GM23338 (cell line): Measurements from ENCODE around the gene ACYP1. TPM values are rescaled to one million over a fixed set of nuclear protein-coding genes. Genes with fewer than 3 reads are reported as not detected.

Source experiments
- ATAC-seq: fragments of 200-7000 bp; cut with Tn5 transposase; 3 replicates; pipeline ENCODE4 v1.9.1; 2020
- DNase-seq: peaks from one replicate; pipeline ENCODE4 v3.0.0-alpha.2; 2015; ENCODE audit warnings: low spot score
- H2AFZ ChIP-seq: fragments of 200-600 bp; sonication (generic); 2 replicates; pipeline ENCODE4 v1.8.0; 2016; ENCODE audit warnings: antibody characterized with exemption, mild to moderate bottlenecking, moderate library complexity
- H3F3A ChIP-seq: fragments of 200-600 bp; sonication (generic); replicated peaks from 2 replicates; pipeline ENCODE4 v1.8.0; 2017; ENCODE audit warnings: antibody characterized with exemption, mixed run types, low read depth
- H3K27ac ChIP-seq: fragments of 200-600 bp; sonication (generic); 2 replicates; pipeline ENCODE4 v1.6.1; 2016; ENCODE audit warnings: low read depth
- H3K27me3 ChIP-seq: fragments of 200-600 bp; sonication (generic); 2 replicates; pipeline ENCODE4 v1.8.0; 2016; ENCODE audit warnings: mild to moderate bottlenecking, mixed run types, moderate library complexity; ENCODE audit not compliant: insufficient read depth
- H3K36me3 ChIP-seq: fragments of 200-600 bp; sonication (generic); 2 replicates; pipeline ENCODE4 v1.8.0; 2016; ENCODE audit warnings: mild to moderate bottlenecking; ENCODE audit not compliant: insufficient read depth
- H3K4me1 ChIP-seq: fragments of 200-600 bp; sonication (generic); 2 replicates; pipeline ENCODE4 v1.8.0; 2016; ENCODE audit warnings: mild to moderate bottlenecking, moderate library complexity; ENCODE audit not compliant: insufficient read depth
- H3K4me2 ChIP-seq: fragments of 200-600 bp; sonication (generic); 2 replicates; pipeline ENCODE4 v1.7.1; 2017; ENCODE audit warnings: mixed run types
- H3K4me3 ChIP-seq: fragments of 200-600 bp; sonication (generic); 2 replicates; pipeline ENCODE4 v1.6.1; 2016; ENCODE audit warnings: mixed run types
- H3K79me2 ChIP-seq: fragments of 200-600 bp; sonication (generic); replicated peaks from 2 replicates; pipeline ENCODE4 v1.8.0; 2017; ENCODE audit warnings: mild to moderate bottlenecking; ENCODE audit not compliant: insufficient read depth
- H3K9me2 ChIP-seq: fragments of 200-600 bp; sonication (generic); 2 replicates; pipeline ENCODE4 v1.8.0; 2017; ENCODE audit not compliant: insufficient read depth
- H4K20me1 ChIP-seq: fragments of 200-600 bp; sonication (generic); replicated peaks from 2 replicates; pipeline ENCODE4 v1.8.0; 2017; ENCODE audit warnings: mild to moderate bottlenecking; ENCODE audit not compliant: insufficient read depth
- H3K27ac Mint-ChIP-seq: 2 replicates; pipeline ENCODE4 v1.8.0; 2020; ENCODE audit warnings: inconsistent platforms, mild to moderate bottlenecking, moderate library complexity, mixed read lengths
- H3K27me3 Mint-ChIP-seq: 3 replicates; pipeline ENCODE4 v1.8.0; 2022; ENCODE audit warnings: low read depth, mild to moderate bottlenecking, moderate library complexity, mixed read lengths, inconsistent platforms; ENCODE audit not compliant: insufficient read depth, poor library complexity
- H3K36me3 Mint-ChIP-seq: 3 replicates; pipeline ENCODE4 v1.8.0; 2021; ENCODE audit warnings: low read depth, mild to moderate bottlenecking, inconsistent platforms, moderate library complexity, mixed read lengths
- H3K4me1 Mint-ChIP-seq: 3 replicates; pipeline ENCODE4 v1.8.0; 2020; ENCODE audit warnings: mild to moderate bottlenecking, inconsistent platforms, mixed read lengths
- H3K4me3 Mint-ChIP-seq: 3 replicates; pipeline ENCODE4 v1.8.0; 2021; ENCODE audit warnings: moderate library complexity, mild to moderate bottlenecking, inconsistent platforms, mixed read lengths
- H3K9me3 Mint-ChIP-seq: 3 replicates; pipeline ENCODE4 v1.8.0; 2020; ENCODE audit warnings: moderate library complexity, mild to moderate bottlenecking, inconsistent platforms, mixed read lengths
- CREB1 ChIP-seq: fragments of 250-450 bp; sonication (Bioruptor Pico); IDR thresholded peaks from 2 replicates; pipeline ENCODE4 v1.5.0; 2020; ENCODE audit warnings: low read depth, mild to moderate bottlenecking, moderate library complexity
- POLR2AphosphoS5 ChIP-seq: IDR thresholded peaks from 2 replicates; pipeline ENCODE4 v1.6.1; 2016; ENCODE audit warnings: antibody characterized with exemption, low read depth
- ZNF331 ChIP-seq: fragments of 250-450 bp; sonication (Bioruptor Pico); IDR thresholded peaks from 2 replicates; pipeline ENCODE4 v1.5.0; 2020; ENCODE audit warnings: low read depth, mild to moderate bottlenecking, moderate library complexity
- long read RNA-seq: library from polyadenylated mRNA; unstranded; transcript quantifications from one replicate; pipeline ENCODE4 v2.0.0, GENCODE V29; 2020; ENCODE audit not compliant: unreplicated experiment
- polyA plus RNA-seq: library from polyadenylated mRNA; unstranded; fragments of >200 nt; fragmentation: Nextera tagmentation; extraction: Ambion mirVana; gene quantifications from 2 replicates; pipeline ENCODE4 v1.2.1, GENCODE V29; 2016
- total RNA-seq: library from RNA; depleted of rRNA; stranded (reverse); fragments of >200 nt; shearing (Covaris generic); gene quantifications from 2 replicates; pipeline ENCODE4 v1.2.3, GENCODE V29; 2014; rRNA removed
- TF ChIP-seq, protein P1 (sequence below), 2 experiments: fragments of 200-600 bp in 1 of 2; sonication (generic) in 1 of 2; conservative IDR thresholded peaks; 2 replicates each; pipeline versions ENCODE4 v1.5.1 to v1.6.1; 2016 to 2017; ENCODE audit warnings: antibody characterized with exemption in 2 of 2, low read depth in 2 of 2, mild to moderate bottlenecking in 2 of 2, moderate library complexity in 1 of 2
- TF ChIP-seq, protein P2 (sequence below): IDR thresholded peaks from one replicate; pipeline ENCODE4 v1.6.1; 2018; ENCODE audit warnings: antibody characterized with exemption; ENCODE audit not compliant: unreplicated experiment
- TF ChIP-seq, protein P3 (sequence below): IDR thresholded peaks from 2 replicates; pipeline ENCODE4 v1.6.1; 2016; ENCODE audit warnings: antibody characterized with exemption

The ACYP1 gene
- total RNA-seq, result 18.4 and 23.0 TPM in 2 replicates
- 91.5 and 104 TPM in 2 replicates for polyA plus RNA-seq
- long read RNA-seq, partial matches to known transcripts, result 0 of 7 reads
- long read RNA-seq, other reads (novel, unspliced or antisense), result 2 of 7 reads

DNA sequence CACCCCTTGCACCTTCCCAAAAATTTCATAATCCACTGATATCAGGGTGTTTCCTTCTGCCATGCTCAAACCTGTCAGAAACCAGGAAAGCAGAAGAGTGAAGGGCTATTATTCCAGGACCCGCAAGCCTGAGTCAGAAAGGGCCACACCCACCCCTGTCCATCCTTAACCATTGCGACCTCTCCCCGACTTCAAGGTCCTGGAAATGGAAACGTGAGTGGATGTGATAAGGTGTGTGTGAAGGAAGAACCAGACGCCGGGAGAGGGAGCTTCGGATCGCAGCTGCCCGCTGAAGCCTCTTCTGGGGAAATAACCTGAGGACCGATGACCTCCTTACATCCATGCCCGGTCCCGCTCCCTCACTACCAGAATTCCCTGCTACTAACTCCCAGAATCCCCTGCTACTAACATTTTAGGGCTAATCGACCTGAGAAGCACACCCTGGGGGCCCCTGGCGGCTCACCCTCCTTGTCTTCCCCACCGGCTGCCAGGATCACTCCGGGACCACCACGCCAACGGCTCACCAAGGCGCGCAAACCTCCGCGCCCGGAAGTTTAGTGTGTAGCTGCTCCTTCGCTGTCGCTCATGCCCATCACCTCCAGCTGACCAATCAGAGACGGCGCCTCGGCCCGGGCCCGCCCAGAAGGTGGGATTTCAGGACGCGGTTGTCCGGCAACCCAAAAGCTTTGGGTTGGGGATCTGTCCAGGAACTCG is at the start of gene ACYP1:
Gene ACYP1, minus strand, starts transcription at position 534 of the 714 bp plus-strand sequence. Its CDS starts 471 bp downstream, at position 63.
- TF ChIP-seq, protein P1, sequence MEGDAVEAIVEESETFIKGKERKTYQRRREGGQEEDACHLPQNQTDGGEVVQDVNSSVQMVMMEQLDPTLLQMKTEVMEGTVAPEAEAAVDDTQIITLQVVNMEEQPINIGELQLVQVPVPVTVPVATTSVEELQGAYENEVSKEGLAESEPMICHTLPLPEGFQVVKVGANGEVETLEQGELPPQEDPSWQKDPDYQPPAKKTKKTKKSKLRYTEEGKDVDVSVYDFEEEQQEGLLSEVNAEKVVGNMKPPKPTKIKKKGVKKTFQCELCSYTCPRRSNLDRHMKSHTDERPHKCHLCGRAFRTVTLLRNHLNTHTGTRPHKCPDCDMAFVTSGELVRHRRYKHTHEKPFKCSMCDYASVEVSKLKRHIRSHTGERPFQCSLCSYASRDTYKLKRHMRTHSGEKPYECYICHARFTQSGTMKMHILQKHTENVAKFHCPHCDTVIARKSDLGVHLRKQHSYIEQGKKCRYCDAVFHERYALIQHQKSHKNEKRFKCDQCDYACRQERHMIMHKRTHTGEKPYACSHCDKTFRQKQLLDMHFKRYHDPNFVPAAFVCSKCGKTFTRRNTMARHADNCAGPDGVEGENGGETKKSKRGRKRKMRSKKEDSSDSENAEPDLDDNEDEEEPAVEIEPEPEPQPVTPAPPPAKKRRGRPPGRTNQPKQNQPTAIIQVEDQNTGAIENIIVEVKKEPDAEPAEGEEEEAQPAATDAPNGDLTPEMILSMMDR (conservative IDR thresholded peaks at IDR 0.05; ENCODE audit: low read depth in 2 of 2), result 0 out of 4 replicates have a peak, but pooled peaks of 1 of the 2 experiments have one; percentile 22
- peak; percentile 27; the same call in 1 of the 2 replicates for TF ChIP-seq CREB1 (CRISPR knock-in tag)
- TF ChIP-seq, protein P2, sequence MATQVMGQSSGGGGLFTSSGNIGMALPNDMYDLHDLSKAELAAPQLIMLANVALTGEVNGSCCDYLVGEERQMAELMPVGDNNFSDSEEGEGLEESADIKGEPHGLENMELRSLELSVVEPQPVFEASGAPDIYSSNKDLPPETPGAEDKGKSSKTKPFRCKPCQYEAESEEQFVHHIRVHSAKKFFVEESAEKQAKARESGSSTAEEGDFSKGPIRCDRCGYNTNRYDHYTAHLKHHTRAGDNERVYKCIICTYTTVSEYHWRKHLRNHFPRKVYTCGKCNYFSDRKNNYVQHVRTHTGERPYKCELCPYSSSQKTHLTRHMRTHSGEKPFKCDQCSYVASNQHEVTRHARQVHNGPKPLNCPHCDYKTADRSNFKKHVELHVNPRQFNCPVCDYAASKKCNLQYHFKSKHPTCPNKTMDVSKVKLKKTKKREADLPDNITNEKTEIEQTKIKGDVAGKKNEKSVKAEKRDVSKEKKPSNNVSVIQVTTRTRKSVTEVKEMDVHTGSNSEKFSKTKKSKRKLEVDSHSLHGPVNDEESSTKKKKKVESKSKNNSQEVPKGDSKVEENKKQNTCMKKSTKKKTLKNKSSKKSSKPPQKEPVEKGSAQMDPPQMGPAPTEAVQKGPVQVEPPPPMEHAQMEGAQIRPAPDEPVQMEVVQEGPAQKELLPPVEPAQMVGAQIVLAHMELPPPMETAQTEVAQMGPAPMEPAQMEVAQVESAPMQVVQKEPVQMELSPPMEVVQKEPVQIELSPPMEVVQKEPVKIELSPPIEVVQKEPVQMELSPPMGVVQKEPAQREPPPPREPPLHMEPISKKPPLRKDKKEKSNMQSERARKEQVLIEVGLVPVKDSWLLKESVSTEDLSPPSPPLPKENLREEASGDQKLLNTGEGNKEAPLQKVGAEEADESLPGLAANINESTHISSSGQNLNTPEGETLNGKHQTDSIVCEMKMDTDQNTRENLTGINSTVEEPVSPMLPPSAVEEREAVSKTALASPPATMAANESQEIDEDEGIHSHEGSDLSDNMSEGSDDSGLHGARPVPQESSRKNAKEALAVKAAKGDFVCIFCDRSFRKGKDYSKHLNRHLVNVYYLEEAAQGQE, result peak; percentile 46
- TF ChIP-seq POLR2AphosphoS5, result peak; percentile 80
- TF ChIP-seq ZNF331 (CRISPR knock-in tag), result no peak
- no peaks in the 10 kb centered on the region for H3F3A ChIP-seq
- H3K9me2 ChIP-seq, result no peaks in the 10 kb centered on the region
- Mint-ChIP-seq H3K4me1 (peaks cover 4% of the 10 kb centered on the region; the same call in 2 of the 3 replicates), H3K27me3 (peaks cover 2% of the 10 kb centered on the region), H3K4me3 (peak within 1 kb of the TSS; percentile 97), H3K27ac (peak within 1 kb of the TSS; percentile 92), H3K9me3 (peaks cover 8% of the 10 kb centered on the region; the same call in 2 of the 3 replicates), H3K36me3 (peaks cover 26% of the 10 kb centered on the region)
- H3K79me2 ChIP-seq, result peaks cover 47% of the 10 kb centered on the region
- DNase-seq (peak; percentile 96), ATAC-seq (peak; percentile 97)
- H4K20me1 ChIP-seq, result no peaks in the 10 kb centered on the region; the same call in 1 of the 2 replicates
- H3K4me2 ChIP-seq, result peak within 1 kb of the TSS; percentile 91
- no peaks in the 10 kb centered on the region for H3K27me3 ChIP-seq
- H3K4me1 ChIP-seq, result peaks cover 9% of the 10 kb centered on the region; the same call in 1 of the 2 replicates
- peak within 1 kb of the TSS; percentile 90 for H2AFZ ChIP-seq
- H3K4me3 ChIP-seq, result peak within 1 kb of the TSS; percentile 82
- no peak within 1 kb of the TSS for H3K27ac ChIP-seq
- H3K36me3 ChIP-seq, result peaks cover 8% of the 10 kb centered on the region; the same call in 1 of the 2 replicates

- H3K36me3 Mint-ChIP-seq, result peaks cover 72% of the 10 kb centered on the region
- Histone ChIP-seq H2AFZ (no peak overlapping the region), H3K27ac (no peak overlapping the region), H3K79me2 (no peaks in the 10 kb centered on the region), H3K4me3 (no peak overlapping the region), H3F3A (no peaks in the 10 kb centered on the region), H3K27me3 (no peaks in the 10 kb centered on the region), H3K4me2 (no peak overlapping the region), H3K4me1 (no peaks in the 10 kb centered on the region), H3K9me2 (no peaks in the 10 kb centered on the region), H3K36me3 (peaks cover 24% of the 10 kb centered on the region), H4K20me1 (no peaks in the 10 kb centered on the region)
- no peak overlapping the region for H3K27ac Mint-ChIP-seq
- no peaks in the 10 kb centered on the region for H3K9me3 Mint-ChIP-seq
- H3K4me1 Mint-ChIP-seq, result no peaks in the 10 kb centered on the region
- DNase-seq (no peak), ATAC-seq (no peak)
- H3K4me3 Mint-ChIP-seq, result no peak overlapping the region
- H3K27me3 Mint-ChIP-seq, result no peaks in the 10 kb centered on the region
- TF ChIP-seq, protein P3, sequence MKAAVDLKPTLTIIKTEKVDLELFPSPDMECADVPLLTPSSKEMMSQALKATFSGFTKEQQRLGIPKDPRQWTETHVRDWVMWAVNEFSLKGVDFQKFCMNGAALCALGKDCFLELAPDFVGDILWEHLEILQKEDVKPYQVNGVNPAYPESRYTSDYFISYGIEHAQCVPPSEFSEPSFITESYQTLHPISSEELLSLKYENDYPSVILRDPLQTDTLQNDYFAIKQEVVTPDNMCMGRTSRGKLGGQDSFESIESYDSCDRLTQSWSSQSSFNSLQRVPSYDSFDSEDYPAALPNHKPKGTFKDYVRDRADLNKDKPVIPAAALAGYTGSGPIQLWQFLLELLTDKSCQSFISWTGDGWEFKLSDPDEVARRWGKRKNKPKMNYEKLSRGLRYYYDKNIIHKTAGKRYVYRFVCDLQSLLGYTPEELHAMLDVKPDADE, result no peak
- TF ChIP-seq CREB1 (CRISPR knock-in tag) (no peak), POLR2AphosphoS5 (no peak)
Measured at GRCh38 chr14:75109877-75110276, 46.1 kb upstream of the ACYP1 start.
